Measurements from ENCODE around the gene CD72.
A peak's percentile ranks its signal among the peaks of the same experiment; 100 is the strongest.
"Not testable (repeated sequence)": the region's sequence is repeated elsewhere in the genome, so short reads cannot be mapped to it uniquely, and the experiment has no call there.

CD72 gene

GRCh38 chr9:35616681-35617459 lies 1.3 kb downstream of the CD72 start:
- peak; percentile 63 for DNase-seq (ENCODE audit: low read depth)

- no peak for DNase-seq (ENCODE audit: low read depth)
These were observed 2.1 kb downstream of the CD72 start for GRCh38 chr9:35615981-35616680.

GRCh38 chr9:35612843-35613242 lies 5.4 kb downstream of the CD72 start:
- DNase-seq (ENCODE audit: low read depth): no peak

- DNase-seq (ENCODE audit: low read depth): not testable (repeated sequence)
These were observed 6.1 kb downstream of the CD72 start for GRCh38 chr9:35612066-35612465.

- no peak for DNase-seq (ENCODE audit: low read depth)
These were observed 6.9 kb downstream of the CD72 start for GRCh38 chr9:35611230-35611797.

- DNase-seq (ENCODE audit: low read depth): no peak
These were observed 8.4 kb downstream of the CD72 start for GRCh38 chr9:35609820-35610163.

GRCh38 chr9:35609001-35609819 lies 9.0 kb downstream of the CD72 start:
- DNase-seq (ENCODE audit: low read depth): no peak

GRCh38 chr9:35608221-35608620 lies 10.0 kb downstream of the CD72 start:
- no peak for DNase-seq (ENCODE audit: low read depth)

GRCh38 chr9:35606726-35607125 lies 11.5 kb downstream of the CD72 start:
- no peak for DNase-seq (ENCODE audit: low read depth)

GRCh38 chr9:35606138-35606504 lies 12.1 kb downstream of the CD72 start:
- DNase-seq (ENCODE audit: low read depth): no peak

GRCh38 chr9:35605351-35606137 lies 12.7 kb downstream of the CD72 start:
- no peak for DNase-seq (ENCODE audit: low read depth)

- peak; percentile 85 for DNase-seq (ENCODE audit: low read depth)
These were observed 13.4 kb downstream of the CD72 start, which contains the start of gene TESK1 for GRCh38 chr9:35604578-35605350. Gene TESK1, plus strand, starts transcription at chr9:35605262. Its CDS starts 358 bp downstream, at chr9:35605620.

GRCh38 chr9:35603986-35604577 lies 14.1 kb downstream of the CD72 start:
- peak; percentile 99 for DNase-seq (ENCODE audit: low read depth)

- DNase-seq (ENCODE audit: low read depth): no peak
These were observed 14.7 kb downstream of the CD72 start for GRCh38 chr9:35603506-35603985.

GRCh38 chr9:35599763-35600604 lies 18.2 kb downstream of the CD72 start:
- no peak for DNase-seq (ENCODE audit: low read depth)

GRCh38 chr9:35598866-35599590 lies 19.2 kb downstream of the CD72 start:
- no peak for DNase-seq (ENCODE audit: low read depth)

- not testable (repeated sequence) for DNase-seq (ENCODE audit: low read depth)
These were observed 21.3 kb downstream of the CD72 start for GRCh38 chr9:35596907-35597306.

- DNase-seq (ENCODE audit: low read depth): no peak
These were observed 23.7 kb downstream of the CD72 start for GRCh38 chr9:35594471-35594870.

GRCh38 chr9:35593581-35593980 lies 24.6 kb downstream of the CD72 start:
- no peak for DNase-seq (ENCODE audit: low read depth)
